K562 (cell line): ENCODE results near the gene MYG1. TPM values are rescaled to one million over a fixed set of nuclear protein-coding genes. Genes with fewer than 3 reads are reported as not detected.

Experiments
- ADNP ChIP-seq: fragments of 200-800 bp; sonication (Bioruptor generic); IDR thresholded peaks from 2 replicates; pipeline ENCODE4 v1.6.1; 2016; ENCODE audit warnings: missing genetic modification characterization, missing compliant biosample characterization
- BCLAF1 ChIP-seq, 2 experiments: fragments of 450-650 bp in 1 of 2; IDR thresholded peaks; 2 replicates each; pipeline ENCODE4 v1.6.1; 2011 to 2017; ENCODE audit warnings: low read depth in 2 of 2, antibody characterized with exemption in 1 of 2, borderline replicate concordance in 1 of 2, low read length in 1 of 2, mild to moderate bottlenecking in 1 of 2, mixed read lengths in 1 of 2; ENCODE audit not compliant: control insufficient read depth in 1 of 2
- DPF2 ChIP-seq: fragments of 450-650 bp; IDR thresholded peaks from 2 replicates; pipeline ENCODE4 v1.6.1; 2016
- HDAC2 ChIP-seq: fragments of 450-650 bp; IDR thresholded peaks from 2 replicates; pipeline ENCODE4 v1.6.1; 2016; ENCODE audit warnings: mild to moderate bottlenecking
- HDGF ChIP-seq: fragments of 450-650 bp; IDR thresholded peaks from 2 replicates; pipeline ENCODE4 v1.6.1; 2016
- KAT7 ChIP-seq: sonication (generic); formaldehyde crosslinking; IDR thresholded peaks from 2 replicates; pipeline ENCODE4 v1.8.0; 2022; ENCODE audit warnings: missing genetic modification reagents, mild to moderate bottlenecking, borderline replicate concordance
- MAFG ChIP-seq: fragments of 450-650 bp; conservative IDR thresholded peaks from 2 replicates; pipeline ENCODE4 v1.6.1; 2016; ENCODE audit warnings: missing genetic modification characterization, missing compliant biosample characterization
- PHB2 ChIP-seq: fragments of 450-650 bp; IDR thresholded peaks from 2 replicates; pipeline ENCODE4 v1.6.1; 2017; ENCODE audit warnings: low read depth
- TAL1 ChIP-seq: fragments of 450-650 bp; IDR thresholded peaks from 2 replicates; pipeline ENCODE4 v1.6.1; 2016; ENCODE audit warnings: mild to moderate bottlenecking
- TRIM25 ChIP-seq: fragments of 450-650 bp; IDR thresholded peaks from 2 replicates; pipeline ENCODE4 v1.7.0; 2016; ENCODE audit warnings: borderline replicate concordance
- ZNF197 ChIP-seq: fragments of 200-800 bp; sonication (Bioruptor generic); IDR thresholded peaks from 2 replicates; pipeline ENCODE4 v1.6.1; 2016; ENCODE audit warnings: low read depth, missing genetic modification characterization, missing compliant biosample characterization
- ZNF318 ChIP-seq, 2 experiments: fragments of 450-650 bp; IDR thresholded peaks; 2 replicates each; pipeline ENCODE4 v1.6.1; 2016; ENCODE audit warnings: mild to moderate bottlenecking in 2 of 2, borderline replicate concordance in 1 of 2, low read depth in 1 of 2, moderate library complexity in 1 of 2
- polyA plus RNA-seq, 8 experiments: library from polyadenylated mRNA; depleted of rRNA in 4 of 8; stranded (reverse) in 5 of 8; unstranded in 3 of 8; fragments of >200 nt; fragmentation: Nextera tagmentation in 2 of 8; fragmentation: Illumina TruSeq in 1 of 8; extraction: Ambion mirVana in 2 of 8; extraction: Trizol in 1 of 8; gene quantifications; 2 replicates each; pipeline versions ENCODE4 v1.2.1 to v1.2.3, GENCODE V29; 2011 to 2014; ENCODE audit warnings: inconsistent platforms in 1 of 8, missing spikeins in 1 of 8
- total RNA-seq, 7 experiments: library from RNA; depleted of rRNA in 6 of 7; stranded (reverse); fragments of >200 nt in 6 of 7; fragmentation: Illumina TruSeq in 2 of 7; extraction: Trizol in 2 of 7; gene quantifications; 2 replicates each; pipeline versions ENCODE4 v1.2.1 to v1.2.3, GENCODE V29; 2011 to 2021; ENCODE audit warnings: low replicate concordance in 1 of 7

The MYG1 gene
- total and polyA plus RNA-seq, 9 of the 15 experiments (the other 6 are each of a cell fraction or from before 2014, with no cell fraction given), result 0.45 to 5.6 (median 2.1) TPM

- peak; percentile 74 for TF ChIP-seq MAFG (tag)
- 0 out of 4 replicates have a peak, but pooled peaks of 1 of the 2 experiments have one; percentile 60 for TF ChIP-seq BCLAF1 (IDR thresholded peaks at IDR 0.05; ENCODE audit: borderline replicate concordance in 1 of 2, control insufficient read depth in 1 of 2, low read depth in 2 of 2, low read length in 1 of 2)
- peak; percentile 53; the same call in 1 of the 2 replicates for TF ChIP-seq PHB2
- no peak for TF ChIP-seq ZNF197 (CRISPR knock-in tag)
- no peak for TF ChIP-seq ZNF318 (IDR thresholded peaks at IDR 0.05; ENCODE audit: borderline replicate concordance in 1 of 2, low read depth in 1 of 2)
- no peak for TF ChIP-seq ADNP
- 0 out of 2 replicates have a peak, but pooled peaks have one; percentile 0 for TF ChIP-seq KAT7
- no peak for TF ChIP-seq TAL1
- 0 out of 2 replicates have a peak, but pooled peaks have one; percentile 42 for TF ChIP-seq TRIM25
- TF ChIP-seq HDGF, result peak; percentile 87; the same call in 1 of the 2 replicates
- no peak for TF ChIP-seq HDAC2
- peak; percentile 44; the same call in 1 of the 2 replicates for TF ChIP-seq DPF2
These were observed 21.1 kb downstream of the MYG1 start (continued) for GRCh38 chr12:53320352-53321195.
